Activated naive CD8-positive, alpha-beta T cell treated with anti-CD3 and anti-CD28 coated beads, Interleukin-2, amount 50 U/mL, for 16 hours (primary cell): Measurements from ENCODE around the gene ATRNL1.

Source experiments
- DNase-seq: peaks from one replicate; pipeline ENCODE4 v3.0.0-alpha.2; 2020; ENCODE audit warnings: low read depth, low spot score

The ATRNL1 gene

DNA sequence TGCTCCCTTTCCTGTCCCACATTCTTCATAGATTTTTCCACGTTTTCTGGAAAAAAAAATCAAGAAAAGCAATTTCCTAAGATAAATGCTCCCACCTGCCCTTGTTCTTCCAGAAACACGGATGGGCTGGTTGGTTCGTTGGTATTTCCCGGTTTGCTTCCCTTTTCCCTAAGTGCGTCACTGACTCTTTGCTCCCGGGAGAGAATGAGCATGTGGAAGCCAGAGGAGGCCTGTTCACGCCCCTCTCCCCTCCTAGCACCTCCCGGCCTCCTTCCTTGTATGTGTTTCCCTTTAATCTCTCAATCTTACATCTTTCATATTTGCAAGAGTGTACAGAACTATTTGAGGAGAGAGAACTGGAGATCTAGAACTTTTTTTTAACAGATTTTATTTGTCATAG is 737.9 kb downstream of the ATRNL1 start:
- no peak for DNase-seq

DNA sequence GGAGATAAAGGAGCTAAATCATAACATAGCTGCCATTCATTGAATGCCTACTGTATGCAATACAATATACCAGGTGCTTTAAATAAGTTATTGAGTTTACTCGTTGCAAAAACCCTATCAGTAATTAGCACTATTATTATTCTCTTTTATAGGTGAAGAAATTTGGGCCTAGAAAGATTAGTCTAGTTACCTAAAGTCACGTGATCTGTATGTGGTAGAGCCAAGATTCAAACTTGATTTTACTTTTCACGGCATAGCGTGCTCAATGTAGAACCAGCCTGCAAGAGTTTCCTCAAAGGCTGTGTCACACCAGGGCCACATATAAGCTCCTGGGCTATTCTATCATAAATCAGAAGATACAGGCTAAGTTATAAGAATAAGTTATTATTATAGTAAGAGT is 740.0 kb downstream of the ATRNL1 start:
- DNase-seq, result no peak

DNA sequence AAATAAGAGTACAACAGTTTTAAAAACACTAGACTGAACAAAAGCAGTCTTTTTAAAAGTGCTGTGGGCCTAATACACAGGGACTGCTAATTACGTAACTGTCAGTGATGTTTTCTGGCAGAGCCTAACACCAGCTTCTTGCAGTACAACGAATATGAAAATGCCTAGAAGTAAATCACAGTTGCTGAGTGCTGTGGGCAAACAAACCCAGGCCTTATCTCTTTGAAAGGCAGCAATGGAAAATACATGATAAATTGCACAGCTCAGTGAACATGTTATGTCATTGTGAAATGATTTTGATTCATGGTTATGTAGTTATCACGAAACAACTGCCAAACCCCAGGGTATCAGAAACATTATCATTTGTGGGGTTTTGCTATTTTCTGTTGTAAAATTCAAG is 751.4 kb downstream of the ATRNL1 start:
- DNase-seq, result no peak

DNA sequence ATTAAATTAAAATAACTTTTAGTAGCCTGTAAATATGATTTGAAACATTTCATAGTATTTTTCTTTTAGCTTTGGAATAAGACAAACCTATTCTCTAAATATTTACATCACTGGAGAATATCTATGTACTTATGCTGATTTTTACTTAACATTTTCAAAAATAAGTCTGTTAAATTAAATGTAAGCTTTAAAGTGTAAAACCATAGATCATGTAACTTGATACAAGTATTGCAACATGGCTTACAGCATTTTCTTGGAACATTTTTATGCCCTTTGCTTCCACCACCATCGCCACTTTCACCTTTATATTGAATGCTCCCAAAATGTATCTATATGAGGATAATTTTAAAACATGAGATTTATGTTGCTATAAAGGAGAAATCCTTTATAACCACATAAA is 752.8 kb downstream of the ATRNL1 start:
- DNase-seq, result no peak

DNA sequence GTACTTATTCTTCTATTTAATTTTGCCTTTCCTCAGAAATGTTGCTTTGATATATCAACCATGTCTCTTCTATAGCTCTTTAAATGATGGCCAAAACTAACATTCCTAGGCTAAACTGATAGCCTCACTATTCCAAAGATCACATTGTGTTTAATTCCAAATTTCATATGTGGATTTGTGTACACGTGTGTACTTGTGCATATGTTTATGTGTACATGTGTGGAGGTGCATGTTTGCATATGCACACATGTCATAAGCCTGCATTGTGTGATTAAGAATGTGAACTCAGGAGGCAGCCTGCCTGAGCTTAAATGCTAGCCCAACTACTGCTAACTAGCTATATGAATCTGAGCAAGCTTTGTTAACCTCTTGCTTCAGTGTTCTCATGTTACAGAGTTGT is 753.4 kb downstream of the ATRNL1 start:
- DNase-seq, result no peak

DNA sequence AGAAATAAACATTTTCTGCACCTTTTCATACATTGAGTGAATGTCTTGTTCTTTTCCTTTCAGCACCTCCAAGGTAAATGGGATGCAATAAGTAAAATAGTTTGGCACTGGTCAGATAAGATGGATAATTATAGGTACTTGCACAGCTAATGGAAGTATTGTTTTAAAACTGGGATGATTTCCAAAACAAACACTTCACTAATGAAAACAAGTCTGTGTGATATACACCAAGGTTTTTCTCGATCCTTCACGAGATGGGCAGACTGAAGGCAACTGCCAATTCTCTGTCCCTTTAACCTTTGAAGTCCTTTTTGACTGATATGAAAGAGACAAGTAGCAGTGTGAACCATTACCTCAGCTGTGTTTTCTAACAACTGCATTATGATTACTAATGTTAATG is 756.0 kb downstream of the ATRNL1 start:
- DNase-seq, result no peak

DNA sequence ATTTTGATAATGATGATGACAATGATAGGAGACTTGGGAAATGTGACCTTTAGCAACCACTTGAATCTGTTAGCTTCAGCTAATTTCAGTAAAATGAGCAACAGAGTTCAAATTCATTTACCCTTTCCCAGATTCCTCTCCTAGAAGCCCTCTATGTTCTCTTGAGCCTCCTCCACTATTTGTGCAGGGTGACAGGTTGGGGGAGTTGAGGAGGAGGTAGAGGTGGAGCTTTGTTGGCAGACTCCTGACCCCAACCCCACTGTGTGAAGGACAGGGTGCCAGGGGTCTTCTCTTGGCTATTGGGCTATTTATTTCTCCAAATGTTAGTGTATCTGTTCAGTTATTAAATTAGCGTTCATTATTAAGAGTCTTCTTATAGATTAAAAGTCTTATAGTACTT is 757.5 kb downstream of the ATRNL1 start:
- DNase-seq, result no peak

DNA sequence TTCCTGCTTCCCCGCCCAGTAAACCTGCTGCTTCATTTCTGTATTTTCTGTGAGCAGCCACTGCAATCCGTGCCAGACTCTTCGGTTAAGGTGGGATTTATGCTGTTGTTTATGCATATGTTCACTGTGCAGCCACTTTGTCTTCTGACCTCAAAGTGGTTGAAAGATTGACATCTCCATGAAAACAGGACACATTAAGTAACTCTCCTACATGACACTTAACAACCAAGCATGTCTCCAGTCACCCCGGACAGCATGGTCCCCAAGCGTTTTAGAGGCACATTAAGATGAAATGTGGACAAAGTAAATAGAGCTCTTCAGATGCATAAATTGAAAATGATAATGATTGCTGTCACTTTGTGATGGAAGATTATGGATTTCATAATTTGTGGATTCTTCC is 758.5 kb downstream of the ATRNL1 start:
- DNase-seq, result no peak

DNA sequence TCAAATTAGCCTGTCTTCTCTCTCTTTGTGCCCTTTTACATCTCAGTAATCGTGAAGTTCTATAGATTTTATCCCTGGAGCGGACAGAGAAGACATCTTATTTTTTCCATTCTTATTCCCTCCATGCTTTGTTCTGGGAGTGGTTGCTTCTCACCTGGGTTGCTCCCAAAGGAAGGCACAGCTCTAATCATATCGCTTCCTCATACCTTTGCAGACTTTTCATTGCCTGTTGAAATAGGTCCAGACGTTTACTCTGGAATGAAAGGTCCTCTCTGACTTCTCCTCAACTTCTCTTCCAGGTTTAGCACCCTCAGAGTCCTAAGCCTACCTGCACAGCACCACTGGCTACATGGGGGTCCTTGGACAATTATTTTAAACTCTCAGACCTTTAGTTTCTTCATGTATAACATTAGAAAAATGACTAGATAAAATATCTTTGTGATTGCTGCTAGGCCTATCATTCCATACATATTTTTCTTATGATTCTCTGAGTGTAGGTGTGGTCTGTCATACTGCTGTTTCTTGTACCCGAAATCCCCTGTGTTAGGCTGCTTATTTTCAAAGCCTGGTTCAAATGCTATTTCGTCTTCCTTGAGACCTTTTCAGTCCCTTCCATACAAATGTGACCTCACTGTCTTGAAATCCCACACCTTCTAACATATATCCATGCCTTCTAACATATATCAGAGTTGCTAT is 761.7 kb downstream of the ATRNL1 start:
- no peak for DNase-seq

DNA sequence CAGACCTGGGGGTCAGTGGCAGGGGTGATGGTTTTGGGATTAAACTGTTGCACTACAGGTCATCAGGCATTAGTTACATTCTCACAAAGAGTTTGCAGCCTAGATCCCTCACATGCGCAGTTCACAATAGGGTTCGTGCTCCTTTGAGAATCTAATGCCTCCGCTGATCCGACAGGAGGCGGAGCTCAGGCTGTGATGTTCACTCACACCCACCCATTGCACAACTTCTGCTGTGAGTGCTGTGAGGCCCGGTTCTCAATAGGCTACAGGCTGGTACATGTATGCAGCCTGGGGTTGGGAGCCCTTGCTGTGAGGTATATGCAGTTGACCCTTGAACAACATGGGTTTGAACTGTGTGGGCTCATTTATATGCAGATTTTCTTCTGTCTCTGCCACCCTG is 763.4 kb downstream of the ATRNL1 start:
- no peak for DNase-seq

DNA sequence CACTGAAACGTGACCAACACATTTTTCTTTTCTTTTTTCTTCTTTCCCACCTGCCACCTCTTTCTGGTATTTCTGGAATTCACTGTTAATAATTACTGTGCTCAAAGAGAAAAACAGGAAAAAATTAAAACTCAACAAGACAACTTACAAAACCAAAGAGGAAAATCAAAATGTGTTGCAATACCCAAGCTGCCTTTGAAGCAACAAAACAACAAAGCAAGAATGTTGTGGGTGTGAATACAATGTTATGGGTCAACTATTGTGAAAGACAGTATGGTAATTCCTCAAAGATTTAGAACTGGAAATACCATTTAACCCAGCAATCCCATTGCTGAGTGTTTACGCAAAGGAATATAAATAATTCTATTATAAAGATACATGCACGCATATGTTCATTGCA is 764.7 kb downstream of the ATRNL1 start:
- DNase-seq, result no peak

DNA sequence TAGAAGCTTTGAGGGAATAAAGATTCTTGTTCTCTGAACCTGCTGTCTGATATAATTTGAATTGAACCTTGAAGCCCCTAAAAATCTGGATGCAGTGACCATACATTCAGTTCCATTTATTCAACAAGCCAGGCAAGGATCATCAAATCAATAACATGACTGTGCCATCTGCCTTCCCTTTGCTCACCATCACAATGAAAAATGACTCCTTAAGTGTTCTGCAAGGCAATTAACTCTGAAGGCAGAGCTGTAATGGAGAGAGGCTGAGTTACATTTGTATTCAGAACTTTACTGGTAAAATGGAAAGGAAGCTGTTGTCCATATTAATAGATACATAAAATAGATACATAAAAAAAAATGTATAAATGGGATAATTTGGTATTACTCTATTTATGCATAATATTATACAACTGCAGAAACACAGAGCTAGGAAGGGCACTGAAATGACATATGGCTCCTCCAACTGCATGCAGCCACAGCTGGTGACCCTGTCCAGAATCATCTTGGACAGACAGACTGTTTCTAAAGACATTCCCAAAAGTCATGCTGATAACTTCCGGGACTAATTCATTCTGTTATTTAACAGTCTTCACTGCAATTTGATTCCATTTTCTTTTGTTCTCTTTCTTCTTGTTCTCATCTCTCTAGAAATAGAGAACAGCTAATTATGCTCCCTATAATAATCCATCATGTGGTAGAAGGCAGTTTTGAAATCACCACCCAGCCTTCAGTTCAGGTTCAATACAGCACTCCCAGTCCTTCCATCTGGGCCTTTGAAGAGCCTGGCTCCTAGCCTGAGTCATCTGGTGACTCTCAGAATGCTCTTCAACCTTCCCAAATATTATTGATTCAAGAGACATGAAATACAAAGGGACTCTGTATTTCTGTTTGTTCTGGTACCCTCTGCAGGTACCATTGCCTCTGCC is 767.3 kb downstream of the ATRNL1 start:
- DNase-seq, result no peak

DNA sequence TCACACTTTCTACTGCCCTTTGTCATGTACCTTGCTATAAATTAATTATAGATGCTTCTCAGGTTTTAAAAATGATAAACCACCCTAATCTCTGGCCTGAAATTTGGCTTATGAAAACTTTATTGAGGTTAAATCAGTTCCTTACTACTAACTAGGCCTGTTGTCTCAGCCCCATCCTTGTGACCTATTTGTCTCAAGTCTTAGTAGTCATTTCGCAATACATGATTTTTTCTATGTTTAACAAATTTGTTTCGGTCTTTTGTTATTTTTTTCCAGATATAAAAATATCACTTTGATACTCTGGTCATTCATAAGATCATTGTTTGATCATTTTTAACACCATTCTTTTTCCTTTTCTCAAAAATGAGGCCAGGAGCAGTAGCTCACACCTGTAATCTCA is 768.3 kb downstream of the ATRNL1 start:
- no peak for DNase-seq

DNA sequence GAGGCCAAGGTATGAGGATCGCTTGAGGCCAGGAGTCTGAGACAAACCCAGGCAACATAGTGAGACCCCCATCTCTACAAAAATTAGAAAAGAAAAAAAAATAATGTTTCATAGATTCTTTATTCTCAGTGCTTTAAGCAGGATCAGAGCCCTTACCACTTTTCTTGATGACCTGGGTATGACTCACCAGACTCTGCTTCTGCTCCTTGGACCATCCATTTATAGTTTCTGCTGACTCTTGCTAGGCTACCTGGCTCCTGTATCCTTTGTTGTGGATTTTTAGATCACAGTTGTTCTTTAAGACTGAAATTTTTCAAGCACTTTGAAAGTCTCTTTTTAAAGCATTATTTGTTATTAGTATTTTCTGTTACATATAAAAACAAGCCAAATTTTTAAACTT is 768.7 kb downstream of the ATRNL1 start:
- DNase-seq, result no peak

DNA sequence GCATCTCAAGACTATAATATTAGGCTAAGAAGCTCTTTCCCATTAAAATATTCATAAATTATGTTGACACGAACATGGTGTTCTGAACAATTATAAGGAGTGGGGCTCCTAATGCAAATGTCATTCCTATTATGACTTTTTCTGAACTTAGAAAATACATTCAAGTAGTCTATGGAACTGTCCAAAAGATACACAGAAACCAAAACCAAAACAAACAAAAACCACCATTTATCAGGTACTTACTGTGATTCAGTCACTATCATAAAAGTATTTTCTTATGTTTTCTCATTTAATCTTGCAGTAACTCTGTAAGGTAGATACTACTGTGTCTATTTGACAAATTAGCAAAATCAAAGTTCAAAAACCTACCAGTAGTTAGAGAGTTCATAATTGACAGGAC is 773.0 kb downstream of the ATRNL1 start:
- no peak for DNase-seq

DNA sequence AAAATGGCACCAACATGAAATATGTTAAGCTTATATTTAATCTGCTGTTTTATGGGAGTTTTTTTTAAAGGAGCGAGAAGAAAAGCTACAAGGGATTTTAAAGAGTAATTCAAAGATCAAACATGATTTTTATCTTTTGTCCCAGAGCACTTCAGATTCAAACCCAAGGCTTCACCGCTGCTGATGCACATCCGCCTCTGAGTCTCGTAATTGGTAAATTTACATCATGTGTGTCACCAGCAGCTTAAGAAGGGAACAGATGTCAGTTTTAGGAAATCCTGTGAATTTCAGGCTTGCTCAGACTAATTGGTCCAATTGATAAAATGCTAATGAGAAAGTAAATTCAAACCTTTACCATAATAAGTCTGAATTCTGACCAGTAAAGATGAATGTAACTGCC is 773.5 kb downstream of the ATRNL1 start:
- DNase-seq, result no peak

DNA sequence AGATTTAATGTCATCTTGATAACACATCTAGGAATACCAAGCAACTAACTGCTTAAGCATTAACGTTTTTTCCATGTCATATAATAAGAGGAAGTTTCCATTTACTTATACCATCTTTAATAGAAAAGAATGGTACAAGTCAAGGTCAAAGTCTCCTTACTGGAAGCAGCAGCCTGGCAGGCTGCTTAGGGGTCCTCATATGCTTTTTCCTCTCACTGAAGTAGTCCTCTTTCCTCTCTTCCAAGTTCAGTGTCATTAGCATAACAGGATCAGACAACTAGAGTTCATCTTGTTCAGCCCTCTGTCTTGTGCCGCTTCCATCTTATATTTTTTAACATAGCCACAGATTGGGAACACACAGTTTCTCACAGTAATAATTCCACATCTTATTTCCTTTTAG is 774.1 kb downstream of the ATRNL1 start:
- no peak for DNase-seq

DNA sequence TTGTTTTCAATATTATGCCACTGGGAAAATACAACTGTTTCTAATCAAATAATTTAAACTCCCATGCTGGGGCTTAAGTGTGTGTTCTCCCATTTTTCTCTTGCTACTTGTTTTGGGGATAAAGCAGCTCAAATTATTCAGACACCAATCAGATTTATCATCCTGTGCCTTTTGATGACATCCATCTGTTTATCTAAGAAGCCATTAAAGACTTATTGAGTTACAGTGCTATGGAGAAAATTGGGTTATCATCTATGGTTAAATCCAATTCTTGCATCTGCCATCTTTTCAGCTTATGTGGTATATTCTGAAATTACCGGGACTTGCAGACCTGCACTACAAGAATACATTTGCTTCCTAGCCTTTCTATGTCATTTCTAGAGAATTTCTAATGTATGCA is 778.7 kb downstream of the ATRNL1 start:
- no peak for DNase-seq

DNA sequence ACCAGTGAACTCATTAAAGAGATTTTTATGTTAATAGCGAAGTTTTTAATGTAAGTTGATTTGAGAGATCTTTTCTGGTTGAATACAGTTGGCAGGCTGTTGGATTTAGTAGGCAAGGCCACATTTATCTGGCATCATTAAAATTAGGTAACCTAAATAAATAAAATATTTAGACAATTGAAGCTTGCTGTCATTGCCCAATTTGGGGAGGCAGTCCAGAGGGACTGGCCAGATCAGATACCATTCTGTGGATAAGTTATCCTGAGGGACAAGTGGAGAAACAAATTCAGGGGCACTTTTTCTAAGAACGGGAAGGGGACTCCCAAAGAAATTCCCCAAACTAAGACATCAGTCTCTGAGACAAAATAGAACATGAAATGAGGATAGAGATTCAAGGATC is 782.0 kb downstream of the ATRNL1 start:
- DNase-seq, result no peak

DNA sequence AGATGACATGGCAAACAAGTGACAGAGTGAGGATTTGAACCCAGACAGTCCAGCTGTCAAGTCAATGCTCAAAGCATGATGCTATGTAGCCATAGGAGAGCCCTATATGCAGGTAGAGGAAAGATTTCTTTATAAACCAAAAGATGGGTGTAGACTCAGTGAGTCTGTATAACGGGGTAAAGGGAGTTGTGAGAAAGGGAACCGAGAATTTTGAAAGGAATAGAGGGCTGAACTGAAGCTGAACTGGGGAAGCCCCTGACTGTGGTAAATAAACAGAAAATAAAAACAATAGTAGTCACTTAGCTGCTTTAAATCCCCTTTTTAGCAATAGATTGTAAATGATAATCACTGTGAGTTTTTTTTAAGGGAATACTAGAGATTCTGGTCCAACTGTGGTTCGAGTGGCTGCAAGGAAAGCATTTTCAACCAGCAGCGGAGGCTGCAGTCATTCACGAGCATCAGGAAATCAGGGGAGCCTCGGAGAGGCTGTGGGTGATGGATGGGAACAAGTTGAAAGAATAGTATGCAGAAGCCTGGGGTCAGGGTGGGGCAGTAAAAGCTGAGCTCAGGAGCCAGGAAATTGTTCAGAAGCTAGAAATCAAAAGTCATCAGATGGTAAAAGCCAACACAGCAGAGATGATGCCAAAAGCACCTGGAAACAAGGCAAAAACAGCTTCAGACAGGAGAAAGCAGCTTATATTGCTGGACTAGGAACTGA is 786.4 kb downstream of the ATRNL1 start:
- DNase-seq, result no peak

DNA sequence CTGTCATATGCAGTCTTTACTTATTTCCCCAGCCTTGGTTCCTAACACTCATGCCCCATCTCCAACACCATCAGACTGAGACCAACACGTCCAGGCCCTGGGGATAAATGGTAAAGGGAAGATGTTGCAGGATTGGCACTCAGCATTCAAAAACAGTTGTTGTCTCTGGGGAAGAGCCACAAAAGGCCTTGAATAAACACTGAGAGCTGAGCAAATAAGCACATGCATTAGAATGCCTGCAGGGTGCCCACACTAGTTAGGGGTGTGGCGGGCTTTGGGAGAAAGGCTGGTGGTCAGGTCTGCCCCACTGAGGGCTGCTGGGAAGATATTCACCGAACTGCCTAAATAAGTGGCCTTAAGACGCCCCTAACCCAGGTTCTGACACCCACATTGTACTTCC is 788.9 kb downstream of the ATRNL1 start:
- DNase-seq, result no peak

DNA sequence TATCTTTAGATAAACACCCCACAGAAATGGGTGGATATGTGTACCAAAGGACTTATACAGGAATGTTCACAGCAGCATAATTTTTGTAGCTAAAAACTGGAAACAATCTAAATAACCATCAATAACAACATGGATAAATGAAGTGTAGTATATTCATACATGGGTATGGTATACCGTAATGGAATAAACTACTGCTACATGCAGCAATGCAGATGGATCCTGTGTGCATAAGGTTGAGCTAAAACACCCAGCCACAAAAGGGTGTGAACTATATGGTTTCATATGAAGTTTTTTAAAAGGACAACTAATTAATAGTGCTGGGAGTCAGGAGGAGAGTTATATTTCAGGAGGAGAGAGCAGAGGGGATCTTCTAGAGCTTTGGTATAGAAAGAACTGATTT is 790.2 kb downstream of the ATRNL1 start:
- DNase-seq, result no peak

DNA sequence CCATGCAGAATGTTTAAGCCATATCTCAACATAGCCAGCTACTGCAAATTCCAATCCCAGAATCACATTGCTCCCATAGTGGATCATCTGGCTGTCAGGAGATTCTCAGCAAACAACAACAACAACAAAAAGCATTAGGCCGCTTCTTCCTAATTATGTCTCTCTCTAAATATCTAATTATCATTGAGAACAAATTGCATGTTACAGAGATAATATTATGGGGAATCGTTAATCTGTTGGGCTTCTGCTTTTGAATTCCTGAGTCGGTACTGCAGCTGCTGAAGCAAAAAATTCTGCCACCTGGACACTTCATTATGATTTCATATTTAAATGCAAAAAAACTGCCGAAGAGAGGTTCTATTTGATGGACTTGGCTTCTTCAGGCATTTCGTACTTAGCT is 791.2 kb downstream of the ATRNL1 start:
- no peak for DNase-seq
